ENCODE measurements around the gene FER.

Gene FER

DNA sequence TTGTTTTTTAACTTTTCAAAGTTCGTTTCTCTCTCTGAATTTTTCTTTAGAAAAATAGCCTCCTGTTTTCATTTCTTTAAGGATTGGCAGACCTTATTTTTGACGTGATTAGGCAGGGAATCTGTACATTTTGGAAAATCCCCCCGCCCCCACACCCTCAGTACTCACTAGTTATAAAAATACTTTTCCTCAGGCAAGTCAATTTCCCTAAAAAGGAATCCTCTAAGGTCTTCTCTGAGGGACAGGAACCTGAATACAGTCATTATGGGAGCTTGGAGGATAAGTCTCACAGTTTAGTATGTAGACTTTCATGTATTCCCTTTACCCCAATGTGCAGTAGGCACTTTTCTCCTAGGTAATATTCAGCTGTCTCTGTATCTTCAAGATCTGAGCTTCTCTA lies 3.9 kb upstream of the FER start:
- no peaks in the 10 kb centered on the region for H3K9me3 ChIP-seq (ENCODE audit: control insufficient read depth, low read length)
- no peaks in the 10 kb centered on the region for H3K27me3 ChIP-seq (replicated peaks; ENCODE audit: control insufficient read depth, insufficient read depth, low read length, poor library complexity, severe bottlenecking)
- H3K27ac ChIP-seq (ENCODE audit: insufficient read depth, low read length, poor library complexity, severe bottlenecking), result no peak overlapping the region
- H3K4me1 ChIP-seq (ENCODE audit: control insufficient read depth, insufficient read depth, low read length, poor library complexity, severe bottlenecking), result no peaks in the 10 kb centered on the region
- no peak overlapping the region for H3K4me3 ChIP-seq (ENCODE audit: insufficient read depth, low read depth, low read length, poor library complexity, severe bottlenecking)
- H3K36me3 ChIP-seq (ENCODE audit: control insufficient read depth, insufficient read depth, low read length), result no peaks in the 10 kb centered on the region
- DNase-seq, result no peak

DNA sequence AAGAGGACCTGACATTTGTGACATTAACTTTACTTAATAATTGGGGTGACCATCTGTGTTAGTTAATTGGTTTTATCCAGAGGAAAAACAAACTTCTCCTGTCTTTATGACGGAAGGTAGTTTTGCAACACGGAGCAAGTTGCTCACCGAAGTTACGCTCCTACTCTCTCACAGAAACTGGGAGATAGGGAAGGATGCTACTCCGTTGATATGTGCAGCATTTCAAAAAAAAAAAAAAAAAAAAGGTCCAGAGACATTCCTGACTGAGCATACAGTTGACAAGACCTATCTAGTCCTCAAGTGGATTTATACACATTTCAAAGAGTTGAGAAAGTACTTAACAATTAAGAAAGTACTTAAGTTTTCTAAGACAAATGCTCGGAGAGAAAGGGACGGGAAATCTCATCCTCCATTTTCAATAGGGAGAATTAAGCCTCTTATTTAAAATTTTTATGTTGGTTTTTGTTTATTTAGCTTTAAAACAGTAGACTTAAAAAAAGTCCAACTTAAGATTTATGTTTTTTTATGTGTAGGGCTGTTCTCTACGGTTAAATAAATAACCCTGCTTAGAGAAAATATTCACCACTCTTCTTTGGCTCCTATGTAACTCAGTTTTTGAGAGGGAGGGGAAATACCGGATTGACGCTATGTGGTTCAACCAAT lies 455 bp upstream of the FER start:
- no peak for DNase-seq
- Histone ChIP-seq H3K27me3 (replicated peaks; ENCODE audit: control insufficient read depth, insufficient read depth, low read length, poor library complexity, severe bottlenecking) (no peaks in the 10 kb centered on the region), H3K36me3 (ENCODE audit: control insufficient read depth, insufficient read depth, low read length) (no peaks in the 10 kb centered on the region), H3K9me3 (ENCODE audit: control insufficient read depth, low read length) (no peaks in the 10 kb centered on the region), H3K27ac (ENCODE audit: insufficient read depth, low read length, poor library complexity, severe bottlenecking) (no peak overlapping the region), H3K4me3 (ENCODE audit: insufficient read depth, low read depth, low read length, poor library complexity, severe bottlenecking) (peak overlapping the region; percentile 82), H3K4me1 (ENCODE audit: control insufficient read depth, insufficient read depth, low read length, poor library complexity, severe bottlenecking) (peaks cover 4% of the 10 kb centered on the region)

GRCh38 chr5:108748401-108749127 lies 867 bp downstream of the FER start:
- H3K9me3 ChIP-seq (ENCODE audit: control insufficient read depth, low read length), result no peaks in the 10 kb centered on the region
- H3K27me3 ChIP-seq (replicated peaks; ENCODE audit: control insufficient read depth, insufficient read depth, low read length, poor library complexity, severe bottlenecking), result no peaks in the 10 kb centered on the region
- peaks cover 4% of the 10 kb centered on the region for H3K4me1 ChIP-seq (ENCODE audit: control insufficient read depth, insufficient read depth, low read length, poor library complexity, severe bottlenecking)
- peak; percentile 95 to 97 (median 95) for DNase-seq
- peak overlapping the region; percentile 82 for H3K4me3 ChIP-seq (ENCODE audit: insufficient read depth, low read depth, low read length, poor library complexity, severe bottlenecking)
- H3K27ac ChIP-seq (ENCODE audit: insufficient read depth, low read length, poor library complexity, severe bottlenecking), result peak overlapping the region; percentile 87
- no peaks in the 10 kb centered on the region for H3K36me3 ChIP-seq (ENCODE audit: control insufficient read depth, insufficient read depth, low read length)

DNA sequence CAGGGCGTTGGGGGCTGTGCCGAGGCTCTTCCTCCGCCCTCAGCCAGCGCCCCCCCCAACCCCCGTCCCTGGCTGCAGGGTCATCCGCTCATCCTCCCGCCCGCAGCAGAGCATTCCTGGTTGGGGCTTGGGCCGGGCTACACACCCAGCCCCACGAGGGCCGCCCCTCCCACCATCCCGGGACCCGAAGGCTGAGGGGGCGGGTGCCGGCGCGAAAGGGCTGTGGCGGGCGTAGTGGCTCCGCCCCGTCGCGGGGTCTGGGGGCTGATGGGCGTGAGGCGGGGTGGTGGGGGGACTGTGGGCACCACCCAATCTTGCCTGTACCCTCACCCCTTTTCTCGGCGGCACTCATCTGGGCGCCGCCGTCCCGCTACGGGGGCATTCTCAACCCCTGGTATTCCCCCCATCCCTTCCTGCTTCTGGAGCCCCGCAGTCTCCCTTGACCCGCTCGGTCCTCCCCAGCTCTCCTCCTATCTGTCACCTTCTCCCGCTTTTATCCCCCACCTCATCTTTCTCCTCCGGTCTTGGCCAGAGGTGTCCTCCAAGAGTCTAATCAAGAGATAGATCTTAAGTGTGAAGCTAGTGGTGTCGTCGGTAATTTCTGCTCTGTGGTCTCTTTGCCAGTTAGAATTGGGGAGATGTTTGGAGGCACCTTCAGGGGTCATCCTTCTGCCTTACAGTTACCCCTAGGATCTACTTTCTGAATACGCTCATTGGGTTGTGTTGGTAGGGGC lies 1.6 kb downstream of the FER start:
- H3K4me1 ChIP-seq (ENCODE audit: control insufficient read depth, insufficient read depth, low read length, poor library complexity, severe bottlenecking), result peaks cover 4% of the 10 kb centered on the region
- peak overlapping the region; percentile 87 for H3K27ac ChIP-seq (ENCODE audit: insufficient read depth, low read length, poor library complexity, severe bottlenecking)
- DNase-seq, result peak in 1 of 3 donors; percentile 0
- no peaks in the 10 kb centered on the region for H3K9me3 ChIP-seq (ENCODE audit: control insufficient read depth, low read length)
- H3K36me3 ChIP-seq (ENCODE audit: control insufficient read depth, insufficient read depth, low read length), result no peaks in the 10 kb centered on the region
- H3K27me3 ChIP-seq (replicated peaks; ENCODE audit: control insufficient read depth, insufficient read depth, low read length, poor library complexity, severe bottlenecking), result no peaks in the 10 kb centered on the region
- H3K4me3 ChIP-seq (ENCODE audit: insufficient read depth, low read depth, low read length, poor library complexity, severe bottlenecking), result peak overlapping the region; percentile 82

GRCh38 chr5:108753331-108753730 lies 5.6 kb downstream of the FER start:
- Histone ChIP-seq H3K27me3 (replicated peaks; ENCODE audit: control insufficient read depth, insufficient read depth, low read length, poor library complexity, severe bottlenecking) (no peaks in the 10 kb centered on the region), H3K4me3 (ENCODE audit: insufficient read depth, low read depth, low read length, poor library complexity, severe bottlenecking) (no peak overlapping the region), H3K9me3 (ENCODE audit: control insufficient read depth, low read length) (no peaks in the 10 kb centered on the region), H3K36me3 (ENCODE audit: control insufficient read depth, insufficient read depth, low read length) (no peaks in the 10 kb centered on the region), H3K27ac (ENCODE audit: insufficient read depth, low read length, poor library complexity, severe bottlenecking) (no peak overlapping the region), H3K4me1 (ENCODE audit: control insufficient read depth, insufficient read depth, low read length, poor library complexity, severe bottlenecking) (peaks cover 4% of the 10 kb centered on the region)
- no peak for DNase-seq

- H3K9me3 ChIP-seq (ENCODE audit: control insufficient read depth, low read length), result no peaks in the 10 kb centered on the region
- H3K36me3 ChIP-seq (ENCODE audit: control insufficient read depth, insufficient read depth, low read length), result no peaks in the 10 kb centered on the region
- no peaks in the 10 kb centered on the region for H3K27me3 ChIP-seq (replicated peaks; ENCODE audit: control insufficient read depth, insufficient read depth, low read length, poor library complexity, severe bottlenecking)
- H3K4me3 ChIP-seq (ENCODE audit: insufficient read depth, low read depth, low read length, poor library complexity, severe bottlenecking), result no peak overlapping the region
- no peak overlapping the region for H3K27ac ChIP-seq (ENCODE audit: insufficient read depth, low read length, poor library complexity, severe bottlenecking)
- no peak for DNase-seq
- peaks cover 4% of the 10 kb centered on the region for H3K4me1 ChIP-seq (ENCODE audit: control insufficient read depth, insufficient read depth, low read length, poor library complexity, severe bottlenecking)
Measured at GRCh38 chr5:108753877-108754276, 6.2 kb downstream of the FER start.

GRCh38 chr5:108760512-108760911 lies 12.8 kb downstream of the FER start:
- no peak for DNase-seq
- Histone ChIP-seq H3K27ac (ENCODE audit: insufficient read depth, low read length, poor library complexity, severe bottlenecking) (no peak overlapping the region), H3K4me3 (ENCODE audit: insufficient read depth, low read depth, low read length, poor library complexity, severe bottlenecking) (no peak overlapping the region), H3K36me3 (ENCODE audit: control insufficient read depth, insufficient read depth, low read length) (no peaks in the 10 kb centered on the region), H3K27me3 (replicated peaks; ENCODE audit: control insufficient read depth, insufficient read depth, low read length, poor library complexity, severe bottlenecking) (no peaks in the 10 kb centered on the region), H3K4me1 (ENCODE audit: control insufficient read depth, insufficient read depth, low read length, poor library complexity, severe bottlenecking) (no peaks in the 10 kb centered on the region), H3K9me3 (ENCODE audit: control insufficient read depth, low read length) (no peaks in the 10 kb centered on the region)

DNA sequence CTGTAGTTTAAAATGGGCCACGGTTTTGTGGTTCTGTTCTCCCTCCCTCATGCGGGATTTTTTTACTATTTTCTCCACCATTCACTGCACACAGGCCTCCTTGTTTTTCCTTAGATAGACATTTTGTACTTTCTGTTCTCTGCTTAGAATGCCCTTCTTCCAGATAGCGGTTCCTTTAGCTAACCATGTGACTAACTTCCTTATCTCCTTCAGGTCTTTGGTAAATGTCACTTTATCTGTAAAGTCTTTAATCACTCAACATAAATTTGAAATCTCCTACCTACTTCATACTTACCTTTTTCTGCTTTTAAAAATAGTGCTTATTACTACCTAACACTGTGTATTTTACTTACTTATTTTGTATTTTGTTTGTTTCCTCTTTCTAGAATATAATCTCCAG lies 15.0 kb downstream of the FER start:
- no peaks in the 10 kb centered on the region for H3K27me3 ChIP-seq (replicated peaks; ENCODE audit: control insufficient read depth, insufficient read depth, low read length, poor library complexity, severe bottlenecking)
- no peak overlapping the region for H3K4me3 ChIP-seq (ENCODE audit: insufficient read depth, low read depth, low read length, poor library complexity, severe bottlenecking)
- no peaks in the 10 kb centered on the region for H3K36me3 ChIP-seq (ENCODE audit: control insufficient read depth, insufficient read depth, low read length)
- no peaks in the 10 kb centered on the region for H3K9me3 ChIP-seq (ENCODE audit: control insufficient read depth, low read length)
- no peak overlapping the region for H3K27ac ChIP-seq (ENCODE audit: insufficient read depth, low read length, poor library complexity, severe bottlenecking)
- no peak for DNase-seq
- H3K4me1 ChIP-seq (ENCODE audit: control insufficient read depth, insufficient read depth, low read length, poor library complexity, severe bottlenecking), result no peaks in the 10 kb centered on the region

DNA sequence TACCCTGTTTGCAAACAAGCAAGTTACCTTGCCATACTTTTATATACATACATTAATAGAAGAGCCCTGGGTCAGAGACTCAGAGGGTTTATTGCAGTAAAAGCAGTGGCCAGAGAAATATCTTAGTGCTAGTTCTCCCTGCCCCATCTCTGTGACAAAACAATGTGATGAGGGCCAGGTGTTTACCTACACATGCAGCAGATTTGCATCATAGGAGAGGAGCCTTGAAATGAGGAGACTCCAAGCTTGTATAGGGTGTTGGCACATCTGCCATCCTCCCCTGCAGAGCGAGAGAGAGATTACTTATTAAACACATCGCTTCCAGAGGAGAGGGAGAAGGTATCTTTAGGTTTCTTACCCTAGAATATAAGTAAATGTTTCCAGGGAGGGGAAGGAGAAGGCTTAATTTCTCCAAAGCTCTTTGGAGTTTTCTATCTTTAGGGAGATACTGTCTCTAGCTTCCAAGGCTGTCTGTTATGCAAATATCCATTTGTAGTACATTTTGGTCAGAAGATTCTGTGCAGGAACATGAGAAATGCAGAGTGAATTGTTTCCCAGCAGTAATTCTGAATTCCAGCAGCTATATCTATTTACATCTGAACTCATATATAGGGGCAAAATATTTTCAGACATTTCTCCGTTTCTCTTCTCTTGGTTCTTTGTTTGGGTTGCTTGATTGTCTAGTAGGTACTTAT lies 15.7 kb downstream of the FER start:
- H3K9me3 ChIP-seq (ENCODE audit: control insufficient read depth, low read length), result no peaks in the 10 kb centered on the region
- no peaks in the 10 kb centered on the region for H3K4me1 ChIP-seq (ENCODE audit: control insufficient read depth, insufficient read depth, low read length, poor library complexity, severe bottlenecking)
- DNase-seq, result no peak
- no peak overlapping the region for H3K27ac ChIP-seq (ENCODE audit: insufficient read depth, low read length, poor library complexity, severe bottlenecking)
- no peaks in the 10 kb centered on the region for H3K27me3 ChIP-seq (replicated peaks; ENCODE audit: control insufficient read depth, insufficient read depth, low read length, poor library complexity, severe bottlenecking)
- H3K4me3 ChIP-seq (ENCODE audit: insufficient read depth, low read depth, low read length, poor library complexity, severe bottlenecking), result no peak overlapping the region
- no peaks in the 10 kb centered on the region for H3K36me3 ChIP-seq (ENCODE audit: control insufficient read depth, insufficient read depth, low read length)

All from effector memory CD4-positive, alpha-beta T cell (primary cell).